HG02588 (cell line): Measurements from ENCODE around the gene NECTIN1.
"Not testable (repeated sequence)": the region's sequence is repeated elsewhere in the genome, so short reads cannot be mapped to it uniquely, and the experiment has no call there.

Experiments used
- ATAC-seq: cut with Tn5 transposase; IDR thresholded peaks from one replicate; pipeline ENCODE4 v1.9.1; 2021; ENCODE audit warnings: mild to moderate bottlenecking, moderate library complexity; ENCODE audit not compliant: unreplicated experiment

The NECTIN1 gene

DNA sequence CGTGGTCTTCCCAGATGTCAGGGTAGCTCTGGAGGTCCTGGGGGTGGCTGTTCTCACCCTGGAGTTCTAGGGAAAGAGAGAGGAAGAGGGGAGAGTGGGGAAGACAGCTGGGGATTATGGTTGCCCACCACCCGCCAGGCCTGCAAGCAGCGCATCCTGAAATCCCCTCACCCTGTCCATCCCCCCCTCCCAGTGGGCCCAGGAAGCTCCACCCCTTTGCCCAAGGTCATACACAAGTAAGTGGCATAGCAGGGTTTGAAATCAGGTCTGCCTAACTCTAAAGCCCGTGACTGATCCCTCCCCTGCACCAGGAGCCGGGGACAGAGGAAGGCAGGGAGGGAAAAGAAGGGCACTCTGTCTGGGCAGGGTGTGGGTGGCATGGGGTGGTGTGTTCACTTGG lies 105.3 kb downstream of the NECTIN1 start:
- no peak for ATAC-seq

- no peak for ATAC-seq
These were observed 106.4 kb downstream of the NECTIN1 start for GRCh38 chr11:119622454-119623143.

DNA sequence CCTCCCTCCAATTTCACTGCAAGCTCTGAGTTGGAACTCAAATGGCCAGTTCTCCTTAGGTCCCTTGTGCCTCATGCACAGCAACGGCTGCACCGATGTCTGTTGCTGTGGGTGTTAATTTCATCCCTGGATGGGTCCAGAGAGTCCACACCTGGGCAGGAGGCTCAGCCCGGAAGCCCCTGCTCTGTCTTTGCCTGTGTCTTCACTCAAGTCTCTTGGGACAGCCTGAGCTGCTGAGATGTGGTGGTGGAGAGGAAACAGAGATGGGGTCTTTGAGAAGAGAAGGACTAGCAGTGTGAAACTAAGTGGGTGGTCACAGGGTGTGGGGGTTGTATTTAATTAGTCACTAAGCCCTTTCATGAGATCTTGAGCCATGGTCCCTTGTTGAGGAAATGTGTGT lies 109.3 kb downstream of the NECTIN1 start:
- ATAC-seq = no peak

- no peak for ATAC-seq
These were observed 110.6 kb downstream of the NECTIN1 start for GRCh38 chr11:119618208-119618909.

DNA sequence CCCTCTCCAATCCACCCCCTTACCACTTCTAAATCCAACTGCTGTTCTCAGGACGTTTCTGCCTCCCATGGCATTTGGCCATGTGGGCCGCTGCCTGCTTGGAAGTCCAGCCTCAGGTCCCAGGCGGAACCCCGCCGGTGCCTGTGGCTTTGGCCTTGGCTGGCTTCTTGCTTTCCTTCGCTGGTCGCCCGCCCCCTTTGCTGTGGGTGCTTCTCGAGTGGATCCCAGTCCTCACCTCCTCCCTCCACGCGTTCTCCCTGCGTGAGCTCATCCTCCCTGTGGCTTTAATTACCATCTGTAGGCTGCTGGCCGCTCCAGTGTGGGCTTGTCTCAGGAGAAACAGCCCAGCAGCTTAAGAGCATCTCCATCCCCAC lies 111.7 kb downstream of the NECTIN1 start:
- no peak for ATAC-seq

- ATAC-seq = no peak
These were observed 112.2 kb downstream of the NECTIN1 start for GRCh38 chr11:119616586-119617339.

DNA sequence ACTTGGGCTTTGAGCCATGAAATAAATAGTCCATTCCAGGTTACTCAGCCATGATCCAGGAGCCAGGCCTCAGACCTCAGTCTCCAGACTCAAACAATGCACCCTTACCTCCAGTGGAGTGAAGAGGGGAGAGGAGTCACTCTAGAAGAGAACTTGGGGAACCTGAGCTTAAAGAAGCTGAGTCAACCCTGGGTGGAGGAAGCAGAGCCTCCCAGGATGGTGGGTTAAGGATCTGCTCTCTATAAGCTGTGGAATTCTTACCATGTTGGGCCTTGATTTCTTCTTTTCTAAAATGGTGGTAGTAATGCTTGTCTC lies 113.2 kb downstream of the NECTIN1 start:
- peak; percentile 11 for ATAC-seq

GRCh38 chr11:119615003-119615881 lies 113.8 kb downstream of the NECTIN1 start:
- ATAC-seq = peak; percentile 57

DNA sequence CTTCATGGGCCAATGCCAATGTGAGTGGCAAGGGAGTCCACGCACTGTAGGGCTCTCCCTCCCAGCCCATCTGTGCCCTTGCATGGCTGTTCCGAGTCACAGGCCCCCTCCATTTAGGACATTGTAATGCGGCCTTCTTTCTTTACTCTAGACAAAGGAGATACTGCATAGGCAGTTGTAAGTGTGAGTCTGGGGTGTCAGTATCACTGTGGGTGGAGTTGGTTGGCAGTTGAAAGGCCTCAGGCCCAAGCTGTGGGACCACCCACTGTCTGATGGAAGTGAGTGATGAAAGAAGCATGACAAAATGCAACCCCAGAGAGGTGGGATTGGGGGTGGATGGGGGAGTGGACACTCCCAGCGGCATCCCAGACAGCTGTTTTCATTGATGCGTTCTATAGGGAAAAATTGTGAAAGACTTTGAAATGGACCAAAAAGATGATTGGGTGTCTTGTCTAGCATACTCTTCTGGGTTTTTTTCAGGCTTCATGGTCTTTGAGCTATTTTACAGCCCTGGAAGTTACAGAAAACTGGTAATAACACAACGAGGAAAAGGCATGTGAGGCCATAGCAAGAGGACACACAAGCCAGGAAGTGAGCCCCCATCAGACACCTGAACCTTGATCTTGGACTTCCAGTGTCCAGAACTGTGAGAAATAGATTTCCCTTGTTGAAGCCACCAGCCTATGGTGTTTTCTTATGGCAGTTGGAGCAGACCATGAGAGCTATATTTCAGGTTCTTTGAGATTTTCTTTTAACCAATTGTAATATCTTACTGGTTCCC lies 114.6 kb downstream of the NECTIN1 start:
- ATAC-seq = no peak

DNA sequence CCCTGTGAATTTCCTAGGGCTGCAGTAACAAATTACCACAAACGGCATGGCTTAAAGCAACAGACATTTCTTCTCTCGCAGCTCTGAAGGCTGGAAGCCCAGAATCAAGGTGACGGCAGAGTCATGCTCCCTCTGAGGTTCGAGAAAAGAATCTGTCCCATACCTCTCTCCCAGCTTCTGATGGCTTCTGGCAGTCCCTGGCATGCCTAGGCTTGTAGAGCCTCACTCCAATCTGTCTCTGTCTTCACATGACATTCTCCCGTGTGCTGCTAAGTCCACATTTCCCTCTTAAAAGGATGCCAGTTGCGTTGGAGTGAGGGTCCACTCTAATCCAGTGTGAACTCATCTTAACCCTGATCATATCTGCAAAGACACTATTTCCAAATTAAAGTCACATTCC lies 116.2 kb downstream of the NECTIN1 start:
- no peak for ATAC-seq

GRCh38 chr11:119610836-119611426 lies 118.1 kb downstream of the NECTIN1 start:
- ATAC-seq = no peak

- no peak for ATAC-seq
These were observed 120.2 kb downstream of the NECTIN1 start for GRCh38 chr11:119608781-119609180.

GRCh38 chr11:119608201-119608600 lies 120.8 kb downstream of the NECTIN1 start:
- ATAC-seq = no peak

DNA sequence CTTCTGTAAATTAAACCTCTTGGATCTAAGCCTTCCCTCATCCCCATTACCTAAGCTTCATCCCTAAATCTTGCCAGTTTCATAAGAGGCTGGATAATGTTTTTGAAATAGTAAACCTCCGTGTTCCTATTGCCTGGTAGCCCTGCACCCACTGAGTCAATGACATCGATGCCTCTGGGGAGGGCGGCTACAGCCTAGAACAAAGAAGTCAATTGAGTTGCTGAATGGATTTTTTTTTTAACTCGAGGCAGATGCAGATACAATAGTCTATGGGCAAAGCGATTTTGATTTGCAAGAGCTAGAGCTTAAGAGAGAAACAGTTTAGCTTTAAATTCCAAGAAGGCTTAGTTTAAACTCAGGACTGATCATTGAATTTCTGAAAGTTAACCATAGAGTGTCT lies 121.3 kb downstream of the NECTIN1 start:
- no peak for ATAC-seq

DNA sequence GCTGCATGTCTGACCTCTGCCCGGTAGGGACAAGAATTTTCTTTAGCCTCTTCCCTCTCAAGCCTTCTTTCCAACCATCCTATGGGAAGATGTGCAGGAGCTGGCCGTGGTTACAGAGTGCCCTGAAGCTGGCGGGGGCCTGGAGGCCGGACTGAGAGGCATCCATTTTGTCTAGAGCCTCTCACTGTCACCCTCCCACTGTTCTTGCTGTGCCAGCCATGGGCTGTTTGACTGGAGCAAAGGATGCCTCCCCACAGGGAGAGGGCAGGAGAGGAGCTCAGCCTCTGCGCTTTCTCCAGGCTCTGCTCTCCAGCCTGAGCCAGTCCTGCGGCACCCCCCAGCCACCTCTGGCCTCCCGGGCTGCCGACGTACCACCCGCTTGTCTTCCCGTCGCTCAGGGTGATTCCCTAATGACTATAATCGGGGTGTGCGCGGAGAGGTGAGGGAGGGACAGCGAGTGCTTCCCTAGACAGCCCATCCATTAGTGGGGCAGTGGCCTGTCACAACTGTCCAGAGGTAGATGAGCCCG lies 123.8 kb downstream of the NECTIN1 start:
- no peak for ATAC-seq

DNA sequence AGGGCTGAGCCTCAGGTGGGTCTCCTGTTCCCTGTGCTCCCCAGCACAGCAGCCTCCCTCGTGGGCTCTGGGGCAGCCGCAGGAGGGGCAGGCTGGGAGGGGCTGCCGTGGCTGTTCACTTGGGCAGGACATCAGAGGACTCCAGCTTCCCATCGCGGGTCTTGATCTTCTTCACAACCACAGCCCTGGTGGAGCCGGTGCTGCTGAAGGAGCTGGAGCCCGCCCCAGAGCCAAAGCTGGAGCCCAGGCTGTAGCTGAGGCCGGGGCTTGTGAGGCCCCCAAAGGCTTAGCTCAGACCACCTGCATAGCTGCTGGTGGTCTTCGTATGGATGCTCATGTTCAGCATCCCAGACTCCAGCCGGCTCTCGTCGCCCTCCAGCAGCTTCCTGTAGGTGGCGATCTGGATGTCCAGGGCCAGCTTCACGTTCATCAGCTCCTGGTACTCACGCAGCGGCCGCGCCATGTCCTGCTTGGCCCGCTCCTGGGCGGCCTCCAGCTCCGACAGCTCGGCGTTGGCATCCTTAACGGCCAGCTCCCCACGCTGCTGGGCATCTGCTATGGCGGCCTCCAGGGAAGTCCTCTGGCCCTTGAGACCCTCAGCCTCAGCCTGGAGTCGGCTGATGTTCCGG lies 126.1 kb downstream of the NECTIN1 start:
- no peak for ATAC-seq

GRCh38 chr11:119599864-119600541 lies 129.0 kb downstream of the NECTIN1 start:
- ATAC-seq = no peak

- not testable (repeated sequence) for ATAC-seq
These were observed 133.1 kb downstream of the NECTIN1 start for GRCh38 chr11:119595941-119596340.
